Measurements from ENCODE around the gene CORO2B. TPM values are rescaled to one million over a fixed set of nuclear protein-coding genes. Genes with fewer than 3 reads are reported as not detected.

CORO2B gene
- total and polyA plus RNA-seq, 9 donors, result 7.5 to 61.0 (median 18.0) TPM

- Histone ChIP-seq H3K4me3 (no peak overlapping the region), H3K27ac (no peak overlapping the region), H3K36me3 (no peaks in the 10 kb centered on the region), H3K9me3 (no peaks in the 10 kb centered on the region), H3K4me1 (ENCODE audit: insufficient read depth) (no peaks in the 10 kb centered on the region), H3K27me3 (no peaks in the 10 kb centered on the region)
- intact Hi-C loops (cut with DNase I), result no loop called here
- DNase-seq, result no peak
- TF ChIP-seq EP300 (IDR thresholded peaks at IDR 0.05), result no peak
- TF ChIP-seq POLR2A (IDR thresholded peaks at IDR 0.05), result no peak
- TF ChIP-seq CTCF (IDR thresholded peaks at IDR 0.05), result no peak
Observed at GRCh38 chr15:68770216-68770615, 191.4 kb downstream of the CORO2B start.

DNA sequence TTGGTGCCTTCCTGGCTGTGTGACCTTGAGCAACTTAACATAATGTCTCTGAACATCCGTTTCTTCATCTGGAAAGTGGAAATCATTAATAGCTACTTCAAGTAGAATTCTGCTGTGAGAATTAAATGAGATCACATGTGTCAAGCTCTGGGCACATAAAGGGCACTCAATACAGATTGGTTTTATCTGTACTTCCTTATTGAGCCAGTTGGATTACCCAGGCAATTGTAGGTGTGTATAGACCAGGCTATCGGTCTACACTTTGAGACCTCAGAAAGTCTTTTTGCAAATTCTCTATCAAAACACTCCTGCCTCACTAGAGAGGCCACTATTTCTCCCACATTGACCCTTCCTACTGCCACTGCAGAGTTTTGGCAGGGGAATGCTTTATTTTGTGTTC lies 194.2 kb downstream of the CORO2B start:
- no peak overlapping the region for H3K27ac ChIP-seq
- intact Hi-C loops (cut with DNase I), result no loop called here
- WGBS, 3 donors, result 82 to 87% (median 83%) methylated on average over 2 of the region's 2 CpGs
- H3K36me3 ChIP-seq, result no peaks in the 10 kb centered on the region
- H3K4me3 ChIP-seq, result no peak overlapping the region
- no peak for TF ChIP-seq EP300 (IDR thresholded peaks at IDR 0.05)
- no peak for TF ChIP-seq POLR2A (IDR thresholded peaks at IDR 0.05)
- TF ChIP-seq CTCF (IDR thresholded peaks at IDR 0.05), result no peak
- no peaks in the 10 kb centered on the region for H3K27me3 ChIP-seq
- no peak for DNase-seq
- H3K4me1 ChIP-seq (ENCODE audit: insufficient read depth), result peaks cover 13% of the 10 kb centered on the region
- no peaks in the 10 kb centered on the region for H3K9me3 ChIP-seq

- H3K27me3 ChIP-seq, result no peaks in the 10 kb centered on the region
Observed at GRCh38 chr15:68774120-68774519, 195.3 kb downstream of the CORO2B start.

DNA sequence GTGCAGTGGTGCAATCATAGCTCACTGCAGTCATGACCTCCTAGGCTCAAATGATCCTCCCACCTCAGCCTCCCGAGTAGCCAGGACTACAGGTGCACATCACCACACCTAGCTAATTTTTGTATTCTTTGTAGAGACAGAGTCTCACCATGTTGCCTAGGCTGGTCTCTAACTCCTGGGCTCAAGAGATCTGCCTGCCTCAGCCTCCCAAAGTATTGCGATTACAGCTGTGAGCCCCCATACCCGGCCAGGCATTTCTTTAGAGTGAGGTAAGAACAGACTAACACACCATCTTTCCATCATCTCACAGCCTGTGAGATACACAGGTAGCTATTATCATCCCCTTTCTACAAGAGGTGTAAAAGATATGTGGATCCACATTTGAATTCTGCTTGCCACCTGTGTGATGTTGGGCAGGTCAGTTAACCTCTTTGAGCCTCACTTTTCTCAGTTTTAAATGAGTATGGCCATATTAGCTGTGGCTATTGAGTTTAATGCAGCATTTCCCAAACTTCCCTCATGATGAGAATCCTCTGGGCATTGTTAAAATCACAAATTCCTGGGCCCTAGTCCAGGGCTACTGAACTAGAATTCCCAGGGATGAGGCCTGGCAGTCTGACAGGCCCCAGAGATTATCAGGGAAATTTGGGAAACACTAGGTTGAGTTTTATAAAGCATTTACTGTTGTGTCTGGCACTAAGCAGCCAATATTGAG lies 195.9 kb downstream of the CORO2B start:
- Histone ChIP-seq H3K36me3 (no peaks in the 10 kb centered on the region), H3K27me3 (no peaks in the 10 kb centered on the region), H3K4me1 (ENCODE audit: insufficient read depth) (peaks cover 13% of the 10 kb centered on the region), H3K27ac (peak overlapping the region in 1 of 2 donors; percentile 57), H3K9me3 (no peaks in the 10 kb centered on the region), H3K4me3 (no peak overlapping the region)
- intact Hi-C loops (cut with DNase I), result no loop called here
- peak in 3 of 5 donors; percentile 52 to 71 (median 55) for DNase-seq
- 73 to 80% (median 76%) methylated on average over 3 of the region's 3 CpGs for WGBS, 3 donors
- TF ChIP-seq POLR2A (IDR thresholded peaks at IDR 0.05) (no peak), EP300 (IDR thresholded peaks at IDR 0.05) (no peak), CTCF (IDR thresholded peaks at IDR 0.05) (no peak)

More at GRCh38 chr15:68774120-68774519, 195.3 kb downstream of the CORO2B start:
- intact Hi-C loops (cut with DNase I), result no loop called here
- TF ChIP-seq POLR2A (IDR thresholded peaks at IDR 0.05) (no peak), CTCF (IDR thresholded peaks at IDR 0.05) (no peak), EP300 (IDR thresholded peaks at IDR 0.05) (no peak)
- no peaks in the 10 kb centered on the region for H3K9me3 ChIP-seq
- DNase-seq, result no peak
- H3K36me3 ChIP-seq, result no peaks in the 10 kb centered on the region
- no peak overlapping the region for H3K27ac ChIP-seq
- no peak overlapping the region for H3K4me3 ChIP-seq
- H3K4me1 ChIP-seq (ENCODE audit: insufficient read depth), result peaks cover 13% of the 10 kb centered on the region
- 93 to 96% (median 96%) methylated on average over 4 of the region's 4 CpGs for WGBS, 3 donors

Data from ovary (tissue), 9 donors.